ENCODE data around the gene NADK2.
"Not testable (repeated sequence)": the region's sequence is repeated elsewhere in the genome, so short reads cannot be mapped to it uniquely, and the experiment has no call there.

Gene NADK2

GRCh38 chr5:36200513-36200912 is 41.2 kb downstream of the NADK2 start:
- DNase-seq, result no peak

GRCh38 chr5:36199620-36200019 is 42.1 kb downstream of the NADK2 start:
- DNase-seq, result no peak

GRCh38 chr5:36198783-36199182 is 42.9 kb downstream of the NADK2 start:
- not testable (repeated sequence) for DNase-seq

- DNase-seq, result no peak
These were observed 43.4 kb downstream of the NADK2 start for GRCh38 chr5:36198281-36198680.

GRCh38 chr5:36193746-36194145 is 48.0 kb downstream of the NADK2 start:
- DNase-seq, result no peak

- not testable (repeated sequence) for DNase-seq
These were observed 57.3 kb downstream of the NADK2 start for GRCh38 chr5:36184408-36184807.

- DNase-seq, result no peak
These were observed 60.0 kb downstream of the NADK2 start for GRCh38 chr5:36181774-36182173.

GRCh38 chr5:36180556-36181350 is 61.0 kb downstream of the NADK2 start:
- no peak for DNase-seq

- DNase-seq, result no peak
These were observed 61.8 kb downstream of the NADK2 start for GRCh38 chr5:36179950-36180349.

GRCh38 chr5:36178524-36178890 is 63.2 kb downstream of the NADK2 start:
- DNase-seq, result no peak

- no peak for DNase-seq
These were observed 63.8 kb downstream of the NADK2 start for GRCh38 chr5:36177715-36178523.

- DNase-seq, result no peak
These were observed 64.6 kb downstream of the NADK2 start for GRCh38 chr5:36177154-36177553.

GRCh38 chr5:36175043-36175442 is 66.7 kb downstream of the NADK2 start:
- DNase-seq, result no peak

GRCh38 chr5:36174119-36174518 is 67.6 kb downstream of the NADK2 start:
- DNase-seq, result no peak

GRCh38 chr5:36173426-36173825 is 68.3 kb downstream of the NADK2 start:
- no peak for DNase-seq

- no peak for DNase-seq
These were observed 69.1 kb downstream of the NADK2 start for GRCh38 chr5:36172599-36172998.

- DNase-seq, result no peak
These were observed 70.8 kb downstream of the NADK2 start for GRCh38 chr5:36170832-36171424.

GRCh38 chr5:36168737-36169136 is 73.0 kb downstream of the NADK2 start:
- peak in 3 of 6 experiments; percentile 4 to 17 (median 10) for DNase-seq

GRCh38 chr5:36164461-36164860 is 77.3 kb downstream of the NADK2 start:
- no peak for DNase-seq

- no peak for DNase-seq
These were observed 78.8 kb downstream of the NADK2 start for GRCh38 chr5:36162810-36163486.

- no peak for DNase-seq
These were observed 80.4 kb downstream of the NADK2 start for GRCh38 chr5:36161361-36161760.

- DNase-seq, result no peak
These were observed 81.1 kb downstream of the NADK2 start for GRCh38 chr5:36160617-36161016.

- no peak for DNase-seq
These were observed 83.6 kb downstream of the NADK2 start for GRCh38 chr5:36158144-36158543.
